ENCODE measurements around the gene USP25. TPM values are rescaled to one million over a fixed set of nuclear protein-coding genes. Genes with fewer than 3 reads are reported as not detected.

Gene USP25
- total and polyA plus RNA-seq, 4 donors: 14.6 to 148 (median 32.1) TPM

DNA sequence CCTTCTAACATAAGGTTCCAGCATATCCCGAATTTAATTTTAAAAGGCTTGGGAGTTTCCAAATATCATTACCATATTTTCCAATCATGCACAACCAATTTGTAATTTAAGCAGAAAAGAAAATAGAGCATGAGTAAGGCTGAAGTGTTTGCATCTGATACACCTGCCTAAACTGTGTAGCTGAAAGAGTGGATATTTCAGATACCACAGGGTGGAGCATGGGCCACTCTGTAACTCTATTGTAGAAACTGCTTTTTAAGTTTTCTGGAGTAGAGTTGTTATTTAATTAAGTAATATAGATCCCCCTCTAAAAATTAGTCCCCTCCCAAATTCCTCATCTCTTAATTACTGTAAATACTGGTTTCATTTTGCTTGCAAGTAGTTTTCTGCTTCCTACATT is 199.8 kb downstream of the USP25 start:
- H3K27ac ChIP-seq (ENCODE audit: low read depth in 1 of 2, low read length in 1 of 2): no peak overlapping the region
- H3K4me1 ChIP-seq (ENCODE audit: control insufficient read depth in 5 of 5, insufficient read depth in 5 of 5, low read length in 5 of 5): peaks cover 0 to 5% (median 0%) of the 10 kb centered on the region in 5 donors
- TF ChIP-seq, protein P1, sequence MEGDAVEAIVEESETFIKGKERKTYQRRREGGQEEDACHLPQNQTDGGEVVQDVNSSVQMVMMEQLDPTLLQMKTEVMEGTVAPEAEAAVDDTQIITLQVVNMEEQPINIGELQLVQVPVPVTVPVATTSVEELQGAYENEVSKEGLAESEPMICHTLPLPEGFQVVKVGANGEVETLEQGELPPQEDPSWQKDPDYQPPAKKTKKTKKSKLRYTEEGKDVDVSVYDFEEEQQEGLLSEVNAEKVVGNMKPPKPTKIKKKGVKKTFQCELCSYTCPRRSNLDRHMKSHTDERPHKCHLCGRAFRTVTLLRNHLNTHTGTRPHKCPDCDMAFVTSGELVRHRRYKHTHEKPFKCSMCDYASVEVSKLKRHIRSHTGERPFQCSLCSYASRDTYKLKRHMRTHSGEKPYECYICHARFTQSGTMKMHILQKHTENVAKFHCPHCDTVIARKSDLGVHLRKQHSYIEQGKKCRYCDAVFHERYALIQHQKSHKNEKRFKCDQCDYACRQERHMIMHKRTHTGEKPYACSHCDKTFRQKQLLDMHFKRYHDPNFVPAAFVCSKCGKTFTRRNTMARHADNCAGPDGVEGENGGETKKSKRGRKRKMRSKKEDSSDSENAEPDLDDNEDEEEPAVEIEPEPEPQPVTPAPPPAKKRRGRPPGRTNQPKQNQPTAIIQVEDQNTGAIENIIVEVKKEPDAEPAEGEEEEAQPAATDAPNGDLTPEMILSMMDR (IDR thresholded peaks at IDR 0.05; ENCODE audit: control extremely low read depth, extremely low read depth): no peak
- WGBS, 2 donors: 67 to 94% methylated on average over 1 of the region's 1 CpG
- no peaks in the 10 kb centered on the region for H3K36me3 ChIP-seq (ENCODE audit: control insufficient read depth in 4 of 4, insufficient read depth in 4 of 4, low read length in 4 of 4)
- no peak for ATAC-seq (ENCODE audit: insufficient read depth, low FRiP score)
- no peaks in the 10 kb centered on the region for H3K27me3 ChIP-seq (ENCODE audit: control insufficient read depth in 3 of 3, insufficient read depth in 3 of 3, low read length in 2 of 3)
- H3K9me3 ChIP-seq (ENCODE audit: control insufficient read depth in 4 of 4, insufficient read depth in 3 of 4, low read length in 3 of 4): peaks cover 0 to 4% (median 0%) of the 10 kb centered on the region in 4 donors
- H3K9ac ChIP-seq (ENCODE audit: insufficient read depth in 1 of 2, low read length in 2 of 2): no peak overlapping the region
- no peak overlapping the region for H3K4me3 ChIP-seq
- DNase-seq: peak in 1 of 3 donors; percentile 27

Measured in lung (tissue), 12 donors.